Measurements from ENCODE around the gene COX20. TPM values are rescaled to one million over a fixed set of nuclear protein-coding genes. Genes with fewer than 3 reads are reported as not detected.

The COX20 gene
- polyA plus RNA-seq, 1 of the 3 experiments (the other 2 are of a cell fraction), result 24.8 TPM

DNA sequence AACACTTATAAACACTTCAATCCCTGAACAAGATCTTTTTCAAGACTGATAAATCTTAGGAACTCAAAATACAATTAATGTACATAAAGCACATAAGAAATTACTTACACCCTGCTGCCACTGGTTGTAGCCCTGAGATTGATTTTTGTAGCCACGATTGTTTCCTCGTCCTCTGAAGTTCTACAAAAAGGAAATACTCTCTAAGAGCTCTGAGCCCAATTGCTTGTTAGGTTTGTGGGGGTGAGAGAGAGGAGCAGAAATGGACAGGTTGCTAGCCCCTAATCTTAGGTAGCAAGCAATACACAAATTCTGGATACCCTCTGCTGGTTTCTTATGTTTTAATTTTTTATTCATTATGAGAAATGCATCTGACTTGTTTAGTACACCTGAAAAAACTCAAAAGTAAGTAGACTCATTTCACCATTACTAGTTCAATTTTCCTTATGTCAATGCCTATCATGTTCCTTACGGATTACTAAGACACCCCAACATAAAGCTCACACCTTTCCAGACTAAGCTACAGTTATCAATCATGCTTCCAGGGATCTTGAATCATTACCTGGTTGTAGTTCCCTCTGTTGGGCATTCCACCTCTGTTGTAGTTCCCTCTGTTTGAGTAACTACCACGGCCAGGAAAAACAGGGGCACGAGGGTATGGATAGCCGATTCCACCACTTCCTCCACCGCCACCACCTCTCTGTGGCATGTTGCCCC, 19.6 kb downstream of the COX20 start (continued):
- TF ChIP-seq GATA2 (CRISPR knock-in tag; IDR thresholded peaks at IDR 0.05) (no peak), TCF12 (IDR thresholded peaks at IDR 0.05) (no peak)
- TF ChIP-seq, protein P1, sequence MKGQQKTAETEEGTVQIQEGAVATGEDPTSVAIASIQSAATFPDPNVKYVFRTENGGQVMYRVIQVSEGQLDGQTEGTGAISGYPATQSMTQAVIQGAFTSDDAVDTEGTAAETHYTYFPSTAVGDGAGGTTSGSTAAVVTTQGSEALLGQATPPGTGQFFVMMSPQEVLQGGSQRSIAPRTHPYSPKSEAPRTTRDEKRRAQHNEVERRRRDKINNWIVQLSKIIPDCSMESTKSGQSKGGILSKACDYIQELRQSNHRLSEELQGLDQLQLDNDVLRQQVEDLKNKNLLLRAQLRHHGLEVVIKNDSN (IDR thresholded peaks at IDR 0.05; ENCODE audit: borderline replicate concordance, low read depth), result no peak

DNA sequence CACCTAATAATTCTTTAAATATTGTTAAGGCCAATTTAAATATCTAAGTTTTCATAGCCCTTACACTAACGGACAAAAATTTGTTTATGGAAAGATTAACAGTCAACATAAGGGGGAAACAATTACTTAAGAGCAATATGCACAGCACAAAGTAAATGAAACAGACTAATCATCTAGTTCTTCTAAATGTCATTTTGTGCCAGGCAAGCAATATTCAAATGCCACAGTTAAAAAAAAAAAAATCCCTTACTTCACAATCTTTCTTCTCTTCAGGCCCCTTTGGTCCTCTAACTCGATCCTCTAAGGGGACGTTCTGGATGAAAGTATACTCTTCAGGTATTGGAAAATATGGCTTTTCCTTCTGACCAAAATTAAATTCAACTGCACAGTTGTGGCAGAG, 22.3 kb downstream of the COX20 start:
- Histone ChIP-seq H3K27ac (ENCODE audit: low read depth in 2 of 2, low read length in 1 of 2) (no peak overlapping the region; a peak in 1 of 4 replicates), H3K4me3 (ENCODE audit: low read depth in 2 of 2, low read length in 1 of 2) (no peak overlapping the region), H4K20me1 (ENCODE audit: insufficient read depth) (peaks cover 84% of the 10 kb centered on the region), H3K9ac (no peak overlapping the region), H2AFZ (ENCODE audit: low read depth) (no peak overlapping the region), H3K4me1 (ENCODE audit: control insufficient read depth in 1 of 2, insufficient read depth in 2 of 2, low read depth in 1 of 2, low read length in 1 of 2) (peaks cover 8 to 26% of the 10 kb centered on the region in 2 experiments; a peak in 2 of 4 replicates), H3K27me3 (ENCODE audit: insufficient read depth) (no peaks in the 10 kb centered on the region), H3K9me3 (no peaks in the 10 kb centered on the region), H3K4me2 (no peak overlapping the region), H3F3A (replicated peaks; ENCODE audit: insufficient read depth) (peaks cover 42% of the 10 kb centered on the region), H3K36me3 (replicated peaks in 1 of 2; ENCODE audit: control insufficient read depth in 1 of 2, insufficient read depth in 2 of 2, low read length in 1 of 2) (peaks cover 93 to 98% of the 10 kb centered on the region in 2 experiments), H3K9me2 (no peaks in the 10 kb centered on the region), H3K79me2 (ENCODE audit: insufficient read depth) (peaks cover 97% of the 10 kb centered on the region)
- 86% methylated on average over 3 of the region's 3 CpGs for WGBS (ENCODE audit: low lambda C conversion rate)
- ChIA-PET CTCF (interaction anchor here (0.6 to 2.3 kb wide), 2 partner anchors 11 to 270 kb away, joined by 3 to 5 read pairs; no protein-coding TSS in a partner anchor), POLR2A (no interaction called here)
- no peak for DNase-seq
- no peak for TF ChIP-seq RFX5 (IDR thresholded peaks at IDR 0.05; ENCODE audit: low read length)

DNA sequence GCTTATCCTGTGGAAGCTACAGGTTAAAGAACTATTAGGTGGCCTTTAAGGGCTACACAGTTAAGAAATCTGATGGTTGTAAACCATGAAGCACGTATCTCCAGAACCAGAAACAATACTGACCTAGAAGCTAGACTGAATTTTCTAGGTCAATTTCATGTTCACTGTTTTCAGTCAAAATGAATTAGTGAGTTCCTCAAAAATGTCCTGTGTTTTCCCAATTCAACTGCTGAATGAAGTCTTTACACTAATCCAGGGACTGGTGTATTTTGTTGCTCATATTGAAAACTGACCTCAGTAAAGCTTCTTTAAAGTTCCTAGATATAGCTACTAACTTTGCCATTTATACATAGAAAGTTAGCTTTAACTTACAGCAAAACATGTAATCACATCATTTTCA, 22.9 kb downstream of the COX20 start:
- ChIA-PET CTCF (no interaction called here), POLR2A (interaction anchor here (1.6 to 1.7 kb wide), 2 partner anchors 22 to 112 kb away, joined by 4 to 5 read pairs; no protein-coding TSS in a partner anchor)
- Histone ChIP-seq H2AFZ (ENCODE audit: low read depth) (no peak overlapping the region), H3K9me3 (no peaks in the 10 kb centered on the region), H3K9me2 (no peaks in the 10 kb centered on the region), H3K27me3 (ENCODE audit: insufficient read depth) (no peaks in the 10 kb centered on the region), H3K9ac (no peak overlapping the region), H3K36me3 (replicated peaks in 1 of 2; ENCODE audit: control insufficient read depth in 1 of 2, insufficient read depth in 2 of 2, low read length in 1 of 2) (peaks cover 87 to 92% of the 10 kb centered on the region in 2 experiments), H3K79me2 (ENCODE audit: insufficient read depth) (peaks cover 96% of the 10 kb centered on the region), H3K4me3 (ENCODE audit: low read depth in 2 of 2, low read length in 1 of 2) (no peak overlapping the region), H4K20me1 (ENCODE audit: insufficient read depth) (peaks cover 79% of the 10 kb centered on the region), H3F3A (replicated peaks; ENCODE audit: insufficient read depth) (peaks cover 36% of the 10 kb centered on the region), H3K4me1 (ENCODE audit: control insufficient read depth in 1 of 2, insufficient read depth in 2 of 2, low read depth in 1 of 2, low read length in 1 of 2) (peaks cover 8 to 26% of the 10 kb centered on the region in 2 experiments; a peak in 2 of 4 replicates), H3K4me2 (no peak overlapping the region), H3K27ac (ENCODE audit: low read depth in 2 of 2, low read length in 1 of 2) (no peak overlapping the region)
- 89% methylated on average over 1 of the region's 1 CpG for WGBS (ENCODE audit: low lambda C conversion rate)
- DNase-seq, result no peak
- TF ChIP-seq, protein P1 (IDR thresholded peaks at IDR 0.05; ENCODE audit: borderline replicate concordance, low read depth), result no peak
- TF ChIP-seq RFX5 (IDR thresholded peaks at IDR 0.05; ENCODE audit: low read length), result no peak
- TF ChIP-seq RXRA (IDR thresholded peaks at IDR 0.05; ENCODE audit: borderline replicate concordance, low read depth), result no peak
- no peak for TF ChIP-seq TAF1 (IDR thresholded peaks at IDR 0.05; ENCODE audit: borderline replicate concordance, low read depth, low read length)
- TF ChIP-seq, protein P2, sequence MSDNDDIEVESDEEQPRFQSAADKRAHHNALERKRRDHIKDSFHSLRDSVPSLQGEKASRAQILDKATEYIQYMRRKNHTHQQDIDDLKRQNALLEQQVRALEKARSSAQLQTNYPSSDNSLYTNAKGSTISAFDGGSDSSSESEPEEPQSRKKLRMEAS (IDR thresholded peaks at IDR 0.05; ENCODE audit: low read depth), result no peak
- no peak for TF ChIP-seq FOXJ3 (CRISPR knock-in tag; IDR thresholded peaks at IDR 0.05)
- TF ChIP-seq FOSL2 (IDR thresholded peaks at IDR 0.05; ENCODE audit: borderline replicate concordance, low read depth), result no peak
- TF ChIP-seq, protein P3, sequence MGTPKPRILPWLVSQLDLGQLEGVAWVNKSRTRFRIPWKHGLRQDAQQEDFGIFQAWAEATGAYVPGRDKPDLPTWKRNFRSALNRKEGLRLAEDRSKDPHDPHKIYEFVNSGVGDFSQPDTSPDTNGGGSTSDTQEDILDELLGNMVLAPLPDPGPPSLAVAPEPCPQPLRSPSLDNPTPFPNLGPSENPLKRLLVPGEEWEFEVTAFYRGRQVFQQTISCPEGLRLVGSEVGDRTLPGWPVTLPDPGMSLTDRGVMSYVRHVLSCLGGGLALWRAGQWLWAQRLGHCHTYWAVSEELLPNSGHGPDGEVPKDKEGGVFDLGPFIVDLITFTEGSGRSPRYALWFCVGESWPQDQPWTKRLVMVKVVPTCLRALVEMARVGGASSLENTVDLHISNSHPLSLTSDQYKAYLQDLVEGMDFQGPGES (IDR thresholded peaks at IDR 0.05; ENCODE audit: low read depth, low read length), result no peak
- no peak for TF ChIP-seq NRF1 (IDR thresholded peaks at IDR 0.05; ENCODE audit: low read depth, low read length)
- TF ChIP-seq MXI1 (IDR thresholded peaks at IDR 0.05; ENCODE audit: low read depth, low read length), result no peak
- TF ChIP-seq YY1 (IDR thresholded peaks at IDR 0.05; ENCODE audit: low read depth), result no peak
